Fibroblast of lung (primary cell): Measurements from ENCODE around the gene MPDZ. TPM values are rescaled to one million over a fixed set of nuclear protein-coding genes. Genes with fewer than 3 reads are reported as not detected.

Experiments used
- DNase-seq, 2 donors: peaks; one replicate each; pipeline versions ENCODE4 v3.0.0 to v3.0.0-alpha.2; 2010; ENCODE audit warnings: low read depth in 2 of 2
- H2AFZ ChIP-seq: 2 replicates; pipeline ENCODE4 v1.5.1; 2012; ENCODE audit warnings: low read length, control low read depth, inconsistent platforms
- H3K27ac ChIP-seq: 2 replicates; pipeline ENCODE4 v1.5.1; 2011; ENCODE audit warnings: low read length, control low read depth; ENCODE audit not compliant: insufficient read depth
- H3K27me3 ChIP-seq: 2 replicates; pipeline ENCODE4 v1.5.1; 2011; ENCODE audit warnings: mild to moderate bottlenecking, low read length; ENCODE audit not compliant: control insufficient read depth, insufficient read depth
- H3K36me3 ChIP-seq: 2 replicates; pipeline ENCODE4 v1.5.1; 2011; ENCODE audit warnings: low read length; ENCODE audit not compliant: control insufficient read depth, insufficient read depth
- H3K4me1 ChIP-seq: 2 replicates; pipeline ENCODE4 v1.5.1; 2011; ENCODE audit warnings: low read length; ENCODE audit not compliant: control insufficient read depth, insufficient read depth; ENCODE audit errors: extremely low read depth
- H3K4me2 ChIP-seq: 2 replicates; pipeline ENCODE4 v1.5.1; 2011; ENCODE audit warnings: low read length, control low read depth; ENCODE audit not compliant: insufficient read depth; ENCODE audit errors: extremely low read depth
- H3K4me3 ChIP-seq, 4 experiments: fragments of 200-600 bp in 1 of 4; sonication (generic) in 1 of 4; replicated peaks in 1 of 4; 2 replicates each; pipeline ENCODE4 v1.5.1; 2011 to 2016; ENCODE audit warnings: low read length in 4 of 4, low read depth in 3 of 4, mild to moderate bottlenecking in 3 of 4, control low read depth in 2 of 4, inconsistent platforms in 1 of 4, mixed read lengths in 1 of 4; ENCODE audit not compliant: insufficient read depth in 1 of 4; ENCODE audit errors: control extremely low read depth in 1 of 4
- H3K79me2 ChIP-seq: 2 replicates; pipeline ENCODE4 v1.5.1; 2012; ENCODE audit warnings: mild to moderate bottlenecking, low read length, inconsistent platforms; ENCODE audit not compliant: control insufficient read depth, insufficient read depth
- H3K9ac ChIP-seq: 2 replicates; pipeline ENCODE4 v1.5.1; 2011; ENCODE audit warnings: mild to moderate bottlenecking, low read length, control low read depth; ENCODE audit not compliant: insufficient read depth
- H3K9me3 ChIP-seq: 2 replicates; pipeline ENCODE4 v1.5.1; 2012; ENCODE audit warnings: low read depth, low read length; ENCODE audit not compliant: control insufficient read depth, insufficient read depth
- H4K20me1 ChIP-seq: 2 replicates; pipeline ENCODE4 v1.5.1; 2011; ENCODE audit warnings: low read length; ENCODE audit not compliant: control insufficient read depth, insufficient read depth; ENCODE audit errors: extremely low read depth
- EZH2 ChIP-seq: IDR thresholded peaks from 2 replicates; pipeline ENCODE4 v1.5.1; 2012; ENCODE audit warnings: low read length, control low read depth, mild to moderate bottlenecking; ENCODE audit errors: missing control alignments
- polyA plus RNA-seq, 2 donors: library from polyadenylated mRNA; depleted of rRNA in 1 of 2; stranded (reverse) in 1 of 2; unstranded in 1 of 2; fragments of >200 nt; gene quantifications; 2 replicates each; pipeline ENCODE4 v1.2.1, GENCODE V29; 2011 to 2012; ENCODE audit warnings: missing spikeins in 1 of 2
- total RNA-seq: library from RNA; depleted of rRNA; stranded (reverse); fragments of >200 nt; gene quantifications from 2 replicates; pipeline ENCODE4 v1.2.1, GENCODE V29; 2014
- TF ChIP-seq, protein P1 (sequence below), 2 donors: IDR thresholded peaks in 1 of 2; conservative IDR thresholded peaks in 1 of 2; 1 replicate in 1 of 2; 2 replicates in 1 of 2; pipeline ENCODE4 v1.5.1; 2011 to 2012; ENCODE audit warnings: low read length in 2 of 2, control low read depth in 1 of 2, inconsistent platforms in 1 of 2, low read depth in 1 of 2, mild to moderate bottlenecking in 1 of 2

Gene MPDZ
- total and polyA plus RNA-seq, 2 donors (not counting 1 experiment from before 2014, with no cell fraction given) = 28.9 to 66.9 TPM

DNA sequence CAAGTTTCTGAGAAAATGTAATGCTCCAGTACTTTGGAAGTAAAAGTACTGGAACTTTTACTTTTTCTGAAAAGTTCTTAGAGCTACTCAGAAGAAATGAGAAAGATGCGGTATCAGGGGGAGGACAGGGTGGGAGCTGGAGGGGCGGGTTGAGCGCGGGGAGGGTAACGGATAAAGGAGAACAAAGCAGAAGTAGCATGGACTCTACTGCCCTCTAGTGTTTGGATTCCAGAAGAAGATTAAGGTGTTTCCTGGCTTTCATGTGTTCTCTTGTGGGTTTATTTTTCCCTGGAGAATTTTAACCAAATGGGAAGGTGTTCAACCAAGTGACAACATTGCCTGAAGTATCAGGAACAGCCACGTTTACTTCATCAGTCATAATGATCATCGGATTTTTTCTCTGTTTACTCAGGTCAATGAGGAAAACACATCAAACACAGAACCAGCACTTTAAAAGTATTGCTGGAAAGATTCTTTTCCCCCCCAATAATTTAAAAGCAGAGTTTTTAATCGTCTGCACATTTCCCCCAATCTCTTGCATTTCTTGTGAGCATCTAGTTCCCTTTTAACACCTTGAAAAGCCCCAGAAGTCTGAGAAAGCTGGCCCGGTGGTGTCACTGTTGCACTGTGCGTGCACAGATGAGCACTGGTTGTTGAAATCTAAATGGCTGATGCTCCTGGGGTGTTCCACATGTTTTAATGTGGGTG, 190.6 kb downstream of the MPDZ start:
- H3K9ac ChIP-seq = no peak overlapping the region
- H3K4me2 ChIP-seq = peak overlapping the region; percentile 17
- H3K36me3 ChIP-seq = no peaks in the 10 kb centered on the region
- H3K27ac ChIP-seq = no peak overlapping the region
- no peak overlapping the region for H2AFZ ChIP-seq
- no peaks in the 10 kb centered on the region for H4K20me1 ChIP-seq
- no peaks in the 10 kb centered on the region for H3K79me2 ChIP-seq
- H3K9me3 ChIP-seq = no peaks in the 10 kb centered on the region
- peaks cover 3% of the 10 kb centered on the region for H3K4me1 ChIP-seq
- no peaks in the 10 kb centered on the region for H3K27me3 ChIP-seq
- TF ChIP-seq EZH2 = no peak
- TF ChIP-seq, protein P1, sequence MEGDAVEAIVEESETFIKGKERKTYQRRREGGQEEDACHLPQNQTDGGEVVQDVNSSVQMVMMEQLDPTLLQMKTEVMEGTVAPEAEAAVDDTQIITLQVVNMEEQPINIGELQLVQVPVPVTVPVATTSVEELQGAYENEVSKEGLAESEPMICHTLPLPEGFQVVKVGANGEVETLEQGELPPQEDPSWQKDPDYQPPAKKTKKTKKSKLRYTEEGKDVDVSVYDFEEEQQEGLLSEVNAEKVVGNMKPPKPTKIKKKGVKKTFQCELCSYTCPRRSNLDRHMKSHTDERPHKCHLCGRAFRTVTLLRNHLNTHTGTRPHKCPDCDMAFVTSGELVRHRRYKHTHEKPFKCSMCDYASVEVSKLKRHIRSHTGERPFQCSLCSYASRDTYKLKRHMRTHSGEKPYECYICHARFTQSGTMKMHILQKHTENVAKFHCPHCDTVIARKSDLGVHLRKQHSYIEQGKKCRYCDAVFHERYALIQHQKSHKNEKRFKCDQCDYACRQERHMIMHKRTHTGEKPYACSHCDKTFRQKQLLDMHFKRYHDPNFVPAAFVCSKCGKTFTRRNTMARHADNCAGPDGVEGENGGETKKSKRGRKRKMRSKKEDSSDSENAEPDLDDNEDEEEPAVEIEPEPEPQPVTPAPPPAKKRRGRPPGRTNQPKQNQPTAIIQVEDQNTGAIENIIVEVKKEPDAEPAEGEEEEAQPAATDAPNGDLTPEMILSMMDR (conservative IDR thresholded peaks at IDR 0.05 in 1 of 2, IDR thresholded peaks at IDR 0.05 in 1 of 2; ENCODE audit: low read depth in 1 of 2, low read length in 2 of 2) = peak; percentile 50 to 64
- peak overlapping the region in 2 of 4 experiments; percentile 21 to 39 for H3K4me3 ChIP-seq
- peak; percentile 51 to 73 for DNase-seq

DNA sequence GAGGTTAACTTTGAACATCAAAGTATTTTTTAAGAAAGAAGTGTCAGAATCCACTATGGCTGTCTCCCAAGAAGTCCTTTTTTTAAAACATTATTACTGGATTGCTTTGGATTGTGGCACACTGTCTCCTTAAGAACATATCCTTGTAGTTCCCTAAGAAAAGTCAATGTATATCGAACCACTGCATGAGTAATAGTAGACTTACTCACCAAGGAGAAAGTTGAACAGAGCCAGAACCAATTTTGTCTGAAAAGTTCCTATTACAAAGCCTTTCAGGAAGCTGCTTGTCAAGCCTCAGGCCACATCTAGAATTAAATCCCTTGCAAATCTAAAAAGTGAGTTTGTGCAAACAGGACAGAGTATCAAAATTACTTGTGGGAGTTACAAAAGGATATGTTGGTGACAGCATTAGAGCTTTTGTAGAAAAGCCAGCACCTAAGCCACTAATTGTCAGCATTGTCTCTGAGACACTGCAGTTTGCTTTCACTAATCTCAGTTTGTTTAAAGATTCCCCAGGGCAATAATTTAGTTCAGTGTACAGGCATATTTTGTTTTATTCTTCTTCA, 195.4 kb downstream of the MPDZ start:
- Histone ChIP-seq H3K79me2 (no peaks in the 10 kb centered on the region), H3K27ac (no peak overlapping the region), H3K4me2 (no peak overlapping the region), H3K36me3 (no peaks in the 10 kb centered on the region), H2AFZ (peak overlapping the region; percentile 11), H3K4me1 (peaks cover 3% of the 10 kb centered on the region), H3K9me3 (no peaks in the 10 kb centered on the region), H3K9ac (no peak overlapping the region), H3K27me3 (no peaks in the 10 kb centered on the region), H3K4me3 (no peak overlapping the region), H4K20me1 (no peaks in the 10 kb centered on the region)
- TF ChIP-seq, protein P1 (conservative IDR thresholded peaks at IDR 0.05 in 1 of 2, IDR thresholded peaks at IDR 0.05 in 1 of 2; ENCODE audit: low read depth in 1 of 2, low read length in 2 of 2) = no peak
- no peak for TF ChIP-seq EZH2
- peak; percentile 68 to 75 for DNase-seq

DNA sequence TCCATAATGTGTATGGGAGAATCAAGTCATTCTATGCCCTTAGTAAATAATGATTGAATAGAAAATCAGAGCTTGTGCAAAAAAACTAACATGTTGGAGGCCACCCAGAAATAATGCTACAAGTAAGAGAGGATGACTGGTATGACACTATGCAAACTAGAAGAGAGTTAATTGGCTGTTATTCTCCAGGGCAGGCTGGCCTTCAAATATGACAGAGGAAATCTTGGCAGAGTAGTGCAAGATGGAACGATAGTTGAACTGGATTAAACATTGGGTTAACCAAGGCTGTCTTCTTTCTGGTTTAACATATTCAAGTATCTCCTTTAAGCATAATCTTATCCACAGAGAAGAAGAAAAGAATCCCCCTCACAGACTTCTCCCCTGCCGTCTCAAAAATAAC, 196.1 kb downstream of the MPDZ start:
- Histone ChIP-seq H3K4me2 (no peak overlapping the region), H3K79me2 (no peaks in the 10 kb centered on the region), H3K9ac (no peak overlapping the region), H3K27me3 (no peaks in the 10 kb centered on the region), H3K27ac (no peak overlapping the region), H3K9me3 (no peaks in the 10 kb centered on the region), H2AFZ (no peak overlapping the region), H4K20me1 (no peaks in the 10 kb centered on the region), H3K4me3 (no peak overlapping the region), H3K36me3 (no peaks in the 10 kb centered on the region), H3K4me1 (peaks cover 3% of the 10 kb centered on the region)
- peak in 1 of 2 donors; percentile 6 for DNase-seq
- TF ChIP-seq, protein P1 (conservative IDR thresholded peaks at IDR 0.05 in 1 of 2, IDR thresholded peaks at IDR 0.05 in 1 of 2; ENCODE audit: low read depth in 1 of 2, low read length in 2 of 2) = no peak
- no peak for TF ChIP-seq EZH2
